Measurements from ENCODE around the gene EPS15.
"Not testable (repeated sequence)": the region's sequence is repeated elsewhere in the genome, so short reads cannot be mapped to it uniquely, and the experiment has no call there.

DNA sequence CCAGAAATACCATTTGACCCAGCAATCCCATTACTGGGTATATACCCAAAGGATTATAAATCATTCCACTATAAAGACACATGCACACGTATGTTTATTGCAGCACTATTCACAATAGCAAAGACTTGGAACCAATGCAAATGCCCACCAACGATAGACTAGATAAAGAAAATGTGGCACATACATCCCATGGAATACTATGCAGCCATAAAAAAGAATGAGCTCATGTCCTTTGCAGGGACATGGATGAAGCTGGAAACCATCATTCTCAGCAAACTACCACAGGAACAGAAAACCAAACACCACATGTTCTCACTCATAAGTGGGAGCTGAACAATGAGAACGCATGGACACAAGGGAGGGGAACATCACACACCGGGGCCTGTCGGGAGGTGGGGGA is 107.2 kb downstream of the EPS15 start:
- TF ChIP-seq POLR2A, POLR2AphosphoS5 (IDR thresholded peaks at IDR 0.05): not testable (repeated sequence)
- TF ChIP-seq, protein P1, sequence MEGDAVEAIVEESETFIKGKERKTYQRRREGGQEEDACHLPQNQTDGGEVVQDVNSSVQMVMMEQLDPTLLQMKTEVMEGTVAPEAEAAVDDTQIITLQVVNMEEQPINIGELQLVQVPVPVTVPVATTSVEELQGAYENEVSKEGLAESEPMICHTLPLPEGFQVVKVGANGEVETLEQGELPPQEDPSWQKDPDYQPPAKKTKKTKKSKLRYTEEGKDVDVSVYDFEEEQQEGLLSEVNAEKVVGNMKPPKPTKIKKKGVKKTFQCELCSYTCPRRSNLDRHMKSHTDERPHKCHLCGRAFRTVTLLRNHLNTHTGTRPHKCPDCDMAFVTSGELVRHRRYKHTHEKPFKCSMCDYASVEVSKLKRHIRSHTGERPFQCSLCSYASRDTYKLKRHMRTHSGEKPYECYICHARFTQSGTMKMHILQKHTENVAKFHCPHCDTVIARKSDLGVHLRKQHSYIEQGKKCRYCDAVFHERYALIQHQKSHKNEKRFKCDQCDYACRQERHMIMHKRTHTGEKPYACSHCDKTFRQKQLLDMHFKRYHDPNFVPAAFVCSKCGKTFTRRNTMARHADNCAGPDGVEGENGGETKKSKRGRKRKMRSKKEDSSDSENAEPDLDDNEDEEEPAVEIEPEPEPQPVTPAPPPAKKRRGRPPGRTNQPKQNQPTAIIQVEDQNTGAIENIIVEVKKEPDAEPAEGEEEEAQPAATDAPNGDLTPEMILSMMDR (IDR thresholded peaks at IDR 0.05 in 8 of 11, conservative IDR thresholded peaks at IDR 0.05 in 3 of 11): not testable (repeated sequence)

Data from spleen (tissue), 7 donors.